ENCODE results near the gene TYW1B.
"Not testable (repeated sequence)": the region's sequence is repeated elsewhere in the genome, so short reads cannot be mapped to it uniquely, and the experiment has no call there.

The TYW1B gene

DNA sequence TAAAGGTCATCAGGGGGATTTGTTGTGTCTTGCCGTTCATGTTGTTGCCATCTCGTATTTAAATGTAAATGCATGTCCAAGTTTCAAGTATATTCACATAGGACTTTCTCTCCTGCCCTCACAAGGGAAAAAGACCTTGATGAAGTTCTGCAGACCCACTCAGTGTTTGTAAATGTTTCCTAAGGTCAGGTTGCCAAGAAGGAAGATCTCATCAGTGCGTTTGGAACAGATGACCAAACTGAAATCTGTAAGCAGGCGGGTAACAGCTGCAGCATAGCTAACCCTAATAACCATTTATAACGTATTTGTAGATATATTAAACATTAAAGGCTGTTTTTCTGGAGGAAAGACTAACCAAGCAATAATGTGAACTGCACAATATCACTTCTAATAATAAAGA is 2.6 kb upstream of the TYW1B start:
- not testable (repeated sequence) for H3K4me1 ChIP-seq (ENCODE audit: insufficient read depth, insufficient read length); H3K27me3 ChIP-seq (ENCODE audit: insufficient read depth, insufficient read length)

DNA sequence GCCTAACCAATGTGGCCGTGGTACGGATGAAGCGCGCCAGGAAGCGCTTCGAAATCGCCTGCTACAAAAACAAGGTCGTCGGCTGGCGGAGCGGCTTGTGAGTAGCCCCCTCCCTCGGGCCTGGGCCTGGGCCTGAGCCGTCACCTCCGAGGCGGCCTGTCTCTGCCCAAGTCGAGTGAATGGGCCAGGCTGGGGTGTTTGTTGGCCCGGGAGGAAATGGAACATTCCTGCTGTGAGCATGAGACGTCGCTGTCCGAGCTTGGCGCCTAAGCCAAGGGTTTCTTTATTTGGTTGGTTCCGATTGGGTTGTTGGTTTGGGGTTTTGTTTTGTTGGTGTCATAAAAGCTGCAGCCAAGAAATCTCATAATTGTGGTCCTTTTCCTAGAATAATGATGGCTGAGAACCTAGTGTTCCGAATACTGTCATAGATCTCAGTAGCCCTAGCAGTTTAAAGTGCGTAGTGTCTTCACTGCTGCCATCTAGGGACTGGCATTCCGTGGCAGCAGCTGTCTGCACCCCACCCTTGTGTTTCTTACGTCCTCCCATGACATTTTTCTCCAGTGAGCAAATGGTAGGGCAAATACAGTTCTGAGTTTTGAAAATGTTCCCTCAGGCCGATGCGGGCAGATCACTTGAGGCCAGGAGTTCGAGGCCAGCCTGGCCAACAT is 1.8 kb upstream of the TYW1B start:
- peak overlapping the region; percentile 74 for H3K4me3 ChIP-seq (ENCODE audit: insufficient read length, low read depth)
- not testable (repeated sequence) for DNase-seq (ENCODE audit: low read depth, low spot score)

More for the DNA sequence above, 2.6 kb upstream of the TYW1B start:
- Histone ChIP-seq H3K4me3 (ENCODE audit: insufficient read length, low read depth) (peak overlapping the region; percentile 15), H3K36me3 (ENCODE audit: insufficient read depth, insufficient read length, low read length) (peaks cover 22% of the 10 kb centered on the region)
- not testable (repeated sequence) for H3K9me3 ChIP-seq (ENCODE audit: insufficient read depth, low read length); H3K9ac ChIP-seq (ENCODE audit: insufficient read length, low read depth); DNase-seq (ENCODE audit: low read depth, low spot score)

DNA sequence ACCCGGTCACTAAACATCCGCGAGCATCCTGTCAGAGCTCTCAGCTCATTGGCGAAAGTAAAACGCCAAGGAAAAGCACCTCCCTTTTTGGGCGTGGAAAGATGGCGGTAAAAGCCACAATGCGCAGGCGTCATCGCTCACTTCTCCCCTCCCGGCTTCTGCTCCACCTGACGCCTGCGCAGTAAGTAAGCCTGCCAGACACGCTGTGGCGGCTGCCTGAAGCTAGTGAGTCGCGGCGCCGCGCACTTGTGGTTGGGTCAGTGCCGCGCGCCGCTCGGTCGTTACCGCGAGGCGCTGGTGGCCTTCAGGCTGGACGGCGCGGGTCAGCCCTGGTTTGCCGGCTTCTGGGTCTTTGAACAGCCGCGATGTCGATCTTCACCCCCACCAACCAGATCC is 1.3 kb upstream of the TYW1B start:
- TF ChIP-seq YY1 (IDR thresholded peaks at IDR 0.05; ENCODE audit: insufficient read depth, insufficient read length): peak; percentile 46
- H3K36me3 ChIP-seq (ENCODE audit: insufficient read depth, insufficient read length, low read length): peaks cover 22% of the 10 kb centered on the region
- not testable (repeated sequence) for H3K9me3 ChIP-seq (ENCODE audit: insufficient read depth, low read length); H3K27me3 ChIP-seq (ENCODE audit: insufficient read depth, insufficient read length); H3K4me1 ChIP-seq (ENCODE audit: insufficient read depth, insufficient read length)
- peak; percentile 96 for DNase-seq (ENCODE audit: low read depth, low spot score)
- peak overlapping the region; percentile 74 for H3K9ac ChIP-seq (ENCODE audit: insufficient read length, low read depth)
- peak overlapping the region; percentile 74 for H3K4me3 ChIP-seq (ENCODE audit: insufficient read length, low read depth)

More for the DNA sequence above, 1.8 kb upstream of the TYW1B start:
- H3K27me3 ChIP-seq (ENCODE audit: insufficient read depth, insufficient read length); H3K4me1 ChIP-seq (ENCODE audit: insufficient read depth, insufficient read length); H3K9me3 ChIP-seq (ENCODE audit: insufficient read depth, low read length): not testable (repeated sequence)
- Histone ChIP-seq H3K36me3 (ENCODE audit: insufficient read depth, insufficient read length, low read length) (peaks cover 22% of the 10 kb centered on the region), H3K9ac (ENCODE audit: insufficient read length, low read depth) (peak overlapping the region; percentile 74)

DNA sequence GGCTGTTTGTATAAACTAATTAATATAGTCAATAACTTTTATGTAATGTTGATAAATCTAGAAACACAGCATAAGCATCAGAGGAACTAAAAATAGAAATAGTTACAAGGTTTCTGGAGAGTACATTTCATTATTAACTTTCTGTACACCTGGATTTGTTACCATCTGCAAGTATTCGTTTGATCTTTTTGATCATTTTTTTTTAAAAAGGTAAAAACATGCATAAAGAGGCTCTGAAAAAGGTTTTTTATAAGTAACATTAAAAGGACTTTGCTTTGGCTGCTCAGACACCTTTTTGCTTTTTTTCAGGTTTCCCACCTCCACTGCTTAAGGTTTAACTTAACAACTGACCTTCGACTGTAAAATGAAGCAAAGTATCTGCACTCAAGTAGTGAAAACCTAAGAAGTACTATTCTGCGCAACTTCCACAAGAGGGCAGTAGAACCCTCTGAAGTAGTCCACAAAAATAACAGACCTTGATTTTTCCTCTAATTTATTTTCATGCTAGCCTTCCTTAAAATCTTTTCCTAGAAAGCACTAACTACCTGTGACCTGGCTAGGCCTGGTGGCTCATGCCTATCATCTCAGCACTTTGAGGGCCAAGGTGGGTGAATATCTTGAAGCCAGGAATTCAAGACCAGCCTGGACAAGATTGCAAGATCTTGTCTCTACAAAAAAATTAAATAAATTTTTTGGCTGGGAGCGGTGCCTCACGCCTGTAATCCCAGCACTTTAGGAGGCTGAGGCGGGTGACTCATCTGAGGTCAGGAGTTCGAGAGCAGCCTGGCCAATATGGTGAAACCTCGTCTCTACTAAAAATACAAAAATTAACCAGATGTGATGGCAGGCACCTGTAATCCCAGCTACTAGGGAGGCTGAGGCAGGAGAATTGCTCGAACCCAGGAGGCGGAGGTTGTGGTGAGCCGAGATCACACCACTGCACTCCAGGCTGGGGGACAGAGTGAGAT is 4.0 kb downstream of the TYW1B start:
- H3K36me3 ChIP-seq (ENCODE audit: insufficient read depth, insufficient read length, low read length); H3K4me1 ChIP-seq (ENCODE audit: insufficient read depth, insufficient read length); DNase-seq (ENCODE audit: low read depth, low spot score); H3K9me3 ChIP-seq (ENCODE audit: insufficient read depth, low read length); H3K9ac ChIP-seq (ENCODE audit: insufficient read length, low read depth); H3K27me3 ChIP-seq (ENCODE audit: insufficient read depth, insufficient read length); H3K4me3 ChIP-seq (ENCODE audit: insufficient read length, low read depth): not testable (repeated sequence)

DNA sequence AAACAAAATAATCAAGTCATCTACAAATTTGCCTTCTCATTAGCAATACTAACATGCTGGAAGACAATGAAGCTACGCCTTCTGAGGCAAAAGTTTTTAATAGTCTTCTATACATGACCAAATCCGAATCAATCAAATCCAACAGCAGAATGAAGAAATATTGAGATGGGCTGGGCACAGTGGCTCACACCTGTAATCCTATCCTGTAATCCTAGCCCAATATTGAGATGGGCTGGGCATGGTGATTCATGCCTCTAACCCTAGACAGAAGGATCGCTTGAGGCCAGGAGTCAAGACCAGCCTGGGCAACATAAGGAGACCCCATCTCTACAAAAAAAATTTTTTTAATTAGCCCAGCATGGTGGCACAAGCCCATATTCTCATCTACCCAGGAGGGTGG is 5.5 kb downstream of the TYW1B start:
- not testable (repeated sequence) for H3K9me3 ChIP-seq (ENCODE audit: insufficient read depth, low read length); H3K4me1 ChIP-seq (ENCODE audit: insufficient read depth, insufficient read length); DNase-seq (ENCODE audit: low read depth, low spot score)

DNA sequence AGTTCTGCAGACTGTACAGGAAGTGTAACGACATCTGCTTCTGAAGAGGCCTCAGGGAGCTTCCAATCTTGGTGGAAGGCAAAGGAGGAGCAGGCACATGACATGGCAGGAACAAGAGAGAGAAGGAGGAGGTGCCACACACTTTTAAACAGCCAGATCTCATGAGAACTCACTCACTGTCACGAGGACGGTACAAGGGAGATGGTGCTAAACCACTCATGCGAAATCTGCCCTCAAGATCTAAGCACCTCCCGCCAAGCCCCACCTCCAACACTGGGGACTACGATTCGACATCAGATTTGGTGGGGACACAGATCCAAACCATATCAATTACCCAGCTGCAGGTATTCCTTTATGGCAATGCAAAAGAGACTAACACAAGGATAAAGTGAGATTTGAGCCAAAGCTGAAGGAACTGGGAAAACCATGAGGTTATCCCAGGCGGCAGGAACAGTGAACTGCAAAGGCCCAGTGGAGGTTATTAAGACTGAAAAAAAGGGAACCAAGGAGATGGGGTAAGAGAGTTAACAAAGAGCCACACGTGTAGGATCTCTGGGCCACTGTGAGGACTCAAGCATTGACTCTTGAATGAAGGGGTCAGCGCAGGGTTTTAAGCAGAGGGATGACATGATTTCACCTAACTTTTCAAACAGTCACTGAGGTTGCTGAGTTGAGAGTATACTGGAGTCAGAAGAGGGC is 9.2 kb downstream of the TYW1B start:
- not testable (repeated sequence) for H3K9me3 ChIP-seq (ENCODE audit: insufficient read depth, low read length); H3K36me3 ChIP-seq (ENCODE audit: insufficient read depth, insufficient read length, low read length); H3K4me3 ChIP-seq (ENCODE audit: insufficient read length, low read depth); H3K9ac ChIP-seq (ENCODE audit: insufficient read length, low read depth); DNase-seq (ENCODE audit: low read depth, low spot score); H3K4me1 ChIP-seq (ENCODE audit: insufficient read depth, insufficient read length); H3K27me3 ChIP-seq (ENCODE audit: insufficient read depth, insufficient read length)

More for the DNA sequence above, 5.5 kb downstream of the TYW1B start:
- not testable (repeated sequence) for H3K4me3 ChIP-seq (ENCODE audit: insufficient read length, low read depth); H3K36me3 ChIP-seq (ENCODE audit: insufficient read depth, insufficient read length, low read length); H3K9ac ChIP-seq (ENCODE audit: insufficient read length, low read depth); H3K27me3 ChIP-seq (ENCODE audit: insufficient read depth, insufficient read length)

DNA sequence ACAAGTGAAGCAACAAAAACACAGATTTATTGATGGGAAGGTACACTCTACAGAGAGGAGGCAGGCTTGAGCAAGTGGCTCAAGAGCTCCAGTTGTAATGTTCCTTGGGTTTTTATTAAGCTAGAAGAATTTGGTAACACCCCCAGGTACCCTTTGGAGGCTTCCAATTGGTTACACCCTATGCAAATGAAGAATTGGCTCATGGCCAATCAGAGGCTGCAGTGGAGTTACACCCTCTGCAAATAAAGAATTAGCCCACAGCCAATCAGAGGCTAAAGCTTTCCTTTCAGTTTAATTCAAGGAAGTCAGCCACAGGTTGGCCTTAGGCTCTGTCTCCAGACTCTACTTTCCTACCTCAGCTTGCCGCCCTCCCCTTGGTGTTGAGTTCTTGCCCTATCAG is 10.3 kb downstream of the TYW1B start:
- not testable (repeated sequence) for H3K4me1 ChIP-seq (ENCODE audit: insufficient read depth, insufficient read length); DNase-seq (ENCODE audit: low read depth, low spot score)

DNA sequence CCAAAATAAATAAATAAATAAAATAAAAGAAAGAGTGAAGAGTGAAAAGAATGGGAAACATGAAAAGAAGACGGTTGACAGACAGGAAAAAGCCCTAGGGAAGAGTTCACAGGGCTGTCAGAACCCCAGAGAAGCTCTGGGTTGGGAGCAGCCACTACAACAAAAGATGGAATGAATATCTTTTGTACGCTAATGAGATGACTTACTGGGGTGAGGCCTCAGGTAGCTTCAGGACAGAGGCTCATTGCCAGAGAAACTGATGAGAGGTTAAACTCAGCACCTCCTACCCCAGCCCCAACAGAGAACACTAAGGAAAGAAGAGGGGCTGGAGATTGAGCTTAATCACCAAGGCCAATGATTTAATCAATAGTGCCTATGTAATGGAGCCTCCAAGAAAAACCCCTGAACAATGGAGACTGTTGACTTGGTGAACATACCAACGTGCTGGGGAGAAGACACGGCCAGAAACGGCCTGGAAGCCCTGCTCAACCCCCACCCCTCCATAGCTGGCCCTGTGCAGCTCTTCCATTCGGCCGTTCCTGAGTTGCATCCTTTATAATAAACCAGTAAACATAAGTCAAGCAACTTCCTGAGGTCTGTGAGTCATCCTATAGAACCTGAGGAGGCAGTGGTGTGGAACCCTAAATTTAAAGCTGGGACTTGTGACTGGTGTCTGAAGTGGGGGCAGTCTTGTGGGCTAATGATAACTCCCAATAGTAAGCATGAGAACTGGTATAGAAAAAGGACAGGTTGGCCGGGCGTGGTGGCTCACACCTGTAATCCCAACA is 11.4 kb downstream of the TYW1B start:
- not testable (repeated sequence) for H3K4me3 ChIP-seq (ENCODE audit: insufficient read length, low read depth); H3K9ac ChIP-seq (ENCODE audit: insufficient read length, low read depth); H3K9me3 ChIP-seq (ENCODE audit: insufficient read depth, low read length); H3K4me1 ChIP-seq (ENCODE audit: insufficient read depth, insufficient read length); H3K36me3 ChIP-seq (ENCODE audit: insufficient read depth, insufficient read length, low read length); H3K27me3 ChIP-seq (ENCODE audit: insufficient read depth, insufficient read length); DNase-seq (ENCODE audit: low read depth, low spot score)

More for the DNA sequence above, 10.3 kb downstream of the TYW1B start:
- not testable (repeated sequence) for H3K9me3 ChIP-seq (ENCODE audit: insufficient read depth, low read length); H3K9ac ChIP-seq (ENCODE audit: insufficient read length, low read depth); H3K27me3 ChIP-seq (ENCODE audit: insufficient read depth, insufficient read length); H3K4me3 ChIP-seq (ENCODE audit: insufficient read length, low read depth); H3K36me3 ChIP-seq (ENCODE audit: insufficient read depth, insufficient read length, low read length)

DNA sequence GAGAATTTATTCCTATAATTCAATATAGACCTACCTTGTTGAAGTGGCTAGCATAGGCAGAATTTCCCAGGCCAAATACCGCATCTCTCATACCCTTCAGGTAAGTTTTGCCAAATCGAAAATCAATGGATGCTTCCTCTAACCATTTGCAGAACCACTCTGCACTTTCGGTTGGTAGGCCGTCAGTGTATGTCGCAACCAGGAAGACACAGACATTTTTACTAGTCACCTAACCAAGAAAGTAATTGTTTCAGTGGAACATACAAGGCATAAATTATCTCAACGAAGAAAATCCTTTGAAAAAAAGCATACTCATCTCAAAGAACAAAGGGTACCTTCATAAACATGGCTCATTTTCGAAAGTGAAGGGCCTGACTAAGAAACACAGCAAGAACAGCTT is 17.6 kb downstream of the TYW1B start:
- H3K4me1 ChIP-seq (ENCODE audit: insufficient read depth, insufficient read length); H3K9me3 ChIP-seq (ENCODE audit: insufficient read depth, low read length); H3K27me3 ChIP-seq (ENCODE audit: insufficient read depth, insufficient read length); DNase-seq (ENCODE audit: low read depth, low spot score); H3K4me3 ChIP-seq (ENCODE audit: insufficient read length, low read depth); H3K9ac ChIP-seq (ENCODE audit: insufficient read length, low read depth); H3K36me3 ChIP-seq (ENCODE audit: insufficient read depth, insufficient read length, low read length): not testable (repeated sequence)

DNA sequence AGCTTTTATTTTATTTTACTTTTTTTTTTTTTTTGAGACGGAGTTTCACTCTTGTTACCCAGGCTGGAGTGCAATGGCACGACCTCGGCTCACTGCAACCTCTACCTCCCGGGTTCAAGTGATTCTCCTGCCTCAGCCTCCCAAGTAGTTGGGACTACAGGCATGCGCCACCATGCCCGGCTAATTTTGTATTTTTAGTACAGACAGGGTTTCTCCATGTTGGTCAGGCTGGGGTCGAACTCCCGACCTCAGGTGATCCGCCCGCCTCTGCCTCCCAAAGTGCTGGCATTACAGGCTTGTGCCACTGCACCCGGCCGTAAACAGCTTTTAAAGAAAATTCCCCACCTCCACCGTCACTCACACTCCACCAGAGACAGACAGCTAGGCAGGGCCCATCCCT is 19.5 kb downstream of the TYW1B start:
- not testable (repeated sequence) for H3K36me3 ChIP-seq (ENCODE audit: insufficient read depth, insufficient read length, low read length); DNase-seq (ENCODE audit: low read depth, low spot score); H3K9ac ChIP-seq (ENCODE audit: insufficient read length, low read depth); H3K9me3 ChIP-seq (ENCODE audit: insufficient read depth, low read length); H3K4me3 ChIP-seq (ENCODE audit: insufficient read length, low read depth); H3K27me3 ChIP-seq (ENCODE audit: insufficient read depth, insufficient read length); H3K4me1 ChIP-seq (ENCODE audit: insufficient read depth, insufficient read length)

DNA sequence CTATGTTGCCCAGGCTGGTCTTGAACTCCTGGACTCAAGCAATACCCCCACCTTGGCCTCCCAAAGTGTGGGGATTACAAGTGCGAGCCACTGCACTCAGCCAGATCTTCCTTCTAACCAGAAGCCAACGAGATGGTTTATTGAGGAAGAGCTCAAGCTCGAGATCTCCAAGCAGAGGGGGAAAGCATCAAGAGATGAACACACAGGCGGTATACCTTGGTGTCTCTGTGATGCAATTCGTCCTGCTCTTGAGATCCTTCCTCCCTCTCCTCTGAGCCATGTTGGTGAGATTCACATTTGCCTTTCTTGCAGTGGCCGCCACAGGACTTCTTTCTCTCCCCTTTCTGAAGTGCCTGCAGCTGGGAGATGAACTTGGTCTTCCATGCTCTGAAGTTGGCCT is 21.1 kb downstream of the TYW1B start:
- H3K4me3 ChIP-seq (ENCODE audit: insufficient read length, low read depth); DNase-seq (ENCODE audit: low read depth, low spot score); H3K27me3 ChIP-seq (ENCODE audit: insufficient read depth, insufficient read length); H3K9me3 ChIP-seq (ENCODE audit: insufficient read depth, low read length); H3K4me1 ChIP-seq (ENCODE audit: insufficient read depth, insufficient read length); H3K9ac ChIP-seq (ENCODE audit: insufficient read length, low read depth); H3K36me3 ChIP-seq (ENCODE audit: insufficient read depth, insufficient read length, low read length): not testable (repeated sequence)
